HuH-7 (cell line): ENCODE data around the gene OLR1.
A peak's percentile ranks its signal among the peaks of the same experiment; 100 is the strongest.
"Not testable (repeated sequence)": the region's sequence is repeated elsewhere in the genome, so short reads cannot be mapped to it uniquely, and the experiment has no call there.

ENCODE experiments used
- DNase-seq: peaks from one replicate; pipeline ENCODE4 v3.0.0; 2011; ENCODE audit warnings: low spot score

The OLR1 gene

GRCh38 chr12:10190558-10191388, 18.8 kb upstream of the OLR1 start:
- peak; percentile 59 for DNase-seq

GRCh38 chr12:10189653-10190052, 17.7 kb upstream of the OLR1 start:
- DNase-seq = no peak

GRCh38 chr12:10186958-10187357, 15.0 kb upstream of the OLR1 start:
- not testable (repeated sequence) for DNase-seq

GRCh38 chr12:10186299-10186698, 14.4 kb upstream of the OLR1 start:
- DNase-seq = no peak

- no peak for DNase-seq
Measured at GRCh38 chr12:10184261-10184843, 12.4 kb upstream of the OLR1 start.

GRCh38 chr12:10182354-10183049, 10.6 kb upstream of the OLR1 start:
- DNase-seq = no peak

- no peak for DNase-seq
Measured at GRCh38 chr12:10179776-10180181, 7.8 kb upstream of the OLR1 start.

GRCh38 chr12:10178821-10179220, 6.9 kb upstream of the OLR1 start, which contains the start of gene TMEM52B:
TMEM52B (plus strand) TSS chr12:10179032; CDS start chr12:10179575, 543 bp downstream.
- DNase-seq = no peak

- DNase-seq = no peak
Measured at GRCh38 chr12:10175846-10176636, 4.1 kb upstream of the OLR1 start.

- DNase-seq = no peak
Measured at GRCh38 chr12:10174986-10175614, 3.2 kb upstream of the OLR1 start.

- DNase-seq = no peak
Measured at GRCh38 chr12:10170216-10170615, 1.7 kb downstream of the OLR1 start.

GRCh38 chr12:10169104-10169503, 2.8 kb downstream of the OLR1 start:
- no peak for DNase-seq

GRCh38 chr12:10167599-10167998, 4.3 kb downstream of the OLR1 start:
- no peak for DNase-seq

- no peak for DNase-seq
Measured at GRCh38 chr12:10165421-10165820, 6.5 kb downstream of the OLR1 start.

- DNase-seq = no peak
Measured at GRCh38 chr12:10163084-10163483, 8.8 kb downstream of the OLR1 start.

GRCh38 chr12:10160617-10161385, 11.1 kb downstream of the OLR1 start:
- DNase-seq = no peak

- DNase-seq = no peak
Measured at GRCh38 chr12:10159280-10159679, 12.7 kb downstream of the OLR1 start.

GRCh38 chr12:10158406-10158805, 13.5 kb downstream of the OLR1 start:
- no peak for DNase-seq

GRCh38 chr12:10155966-10156365, 16.0 kb downstream of the OLR1 start:
- DNase-seq = no peak

- DNase-seq = no peak
Measured at GRCh38 chr12:10154145-10154496, 17.8 kb downstream of the OLR1 start.
